ENCODE results near the gene TPP2.

DNA sequence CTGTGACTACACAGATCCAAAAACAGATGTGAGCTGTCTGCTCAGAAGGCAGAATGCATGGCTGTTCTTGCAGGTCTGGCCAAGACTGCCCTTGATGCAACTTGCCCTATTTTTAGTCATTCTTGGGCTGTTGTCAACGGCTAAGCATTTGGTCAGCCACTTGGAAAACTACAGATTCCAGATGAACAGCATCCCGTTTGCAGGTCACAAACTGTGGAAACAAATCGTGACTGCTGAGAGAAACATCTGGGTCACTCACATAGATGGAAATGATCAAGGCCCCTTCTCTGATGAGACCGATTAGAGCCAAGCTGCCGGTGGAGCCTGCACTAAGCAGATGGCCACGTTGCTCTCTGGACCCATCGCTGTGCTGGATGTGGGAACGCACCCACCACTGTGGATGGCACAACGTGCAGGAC lies 113.5 kb downstream of the TPP2 start:
- no peak for TF ChIP-seq POLR2A (IDR thresholded peaks at IDR 0.05)
- TF ChIP-seq, protein P1, sequence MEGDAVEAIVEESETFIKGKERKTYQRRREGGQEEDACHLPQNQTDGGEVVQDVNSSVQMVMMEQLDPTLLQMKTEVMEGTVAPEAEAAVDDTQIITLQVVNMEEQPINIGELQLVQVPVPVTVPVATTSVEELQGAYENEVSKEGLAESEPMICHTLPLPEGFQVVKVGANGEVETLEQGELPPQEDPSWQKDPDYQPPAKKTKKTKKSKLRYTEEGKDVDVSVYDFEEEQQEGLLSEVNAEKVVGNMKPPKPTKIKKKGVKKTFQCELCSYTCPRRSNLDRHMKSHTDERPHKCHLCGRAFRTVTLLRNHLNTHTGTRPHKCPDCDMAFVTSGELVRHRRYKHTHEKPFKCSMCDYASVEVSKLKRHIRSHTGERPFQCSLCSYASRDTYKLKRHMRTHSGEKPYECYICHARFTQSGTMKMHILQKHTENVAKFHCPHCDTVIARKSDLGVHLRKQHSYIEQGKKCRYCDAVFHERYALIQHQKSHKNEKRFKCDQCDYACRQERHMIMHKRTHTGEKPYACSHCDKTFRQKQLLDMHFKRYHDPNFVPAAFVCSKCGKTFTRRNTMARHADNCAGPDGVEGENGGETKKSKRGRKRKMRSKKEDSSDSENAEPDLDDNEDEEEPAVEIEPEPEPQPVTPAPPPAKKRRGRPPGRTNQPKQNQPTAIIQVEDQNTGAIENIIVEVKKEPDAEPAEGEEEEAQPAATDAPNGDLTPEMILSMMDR (IDR thresholded peaks at IDR 0.05), result no peak
